Measurements from ENCODE around the gene DDX25.
A peak's percentile ranks its signal among the peaks of the same experiment; 100 is the strongest.

DDX25 gene

DNA sequence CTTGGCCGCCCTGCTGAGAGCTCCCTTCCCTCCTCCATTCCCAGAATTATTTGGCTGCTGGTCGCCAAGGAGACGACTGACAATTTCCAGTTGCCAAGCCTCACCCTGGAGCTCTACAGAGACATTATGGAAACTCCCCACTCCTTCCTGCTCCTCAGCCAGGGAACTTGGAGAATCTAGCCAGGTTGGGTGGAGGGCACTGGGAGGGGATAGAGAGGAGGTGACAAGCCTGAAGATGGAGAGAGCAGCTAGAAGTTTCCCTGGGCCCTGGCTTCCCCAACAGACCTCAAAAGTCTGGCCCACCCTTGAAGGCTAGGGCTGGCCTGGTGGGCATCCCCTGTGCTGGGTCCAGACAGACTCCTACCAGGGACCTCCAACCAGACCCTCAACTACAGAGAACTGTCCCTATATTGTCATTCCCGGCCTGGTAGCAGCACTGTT lies 34.8 kb downstream of the DDX25 start:
- DNase-seq (ENCODE audit: extremely low read depth, insufficient read length), result no peak
- Histone ChIP-seq H3K36me3 (ENCODE audit: control insufficient read depth, insufficient read depth, low read length) (no peaks in the 10 kb centered on the region), H3K27me3 (replicated peaks; ENCODE audit: control insufficient read depth, insufficient read depth, low read length) (no peaks in the 10 kb centered on the region; the same call in none of the 2 replicates), H3K4me3 (replicated peaks; ENCODE audit: low read depth, low read length) (no peak overlapping the region)
- TF ChIP-seq, protein P1, sequence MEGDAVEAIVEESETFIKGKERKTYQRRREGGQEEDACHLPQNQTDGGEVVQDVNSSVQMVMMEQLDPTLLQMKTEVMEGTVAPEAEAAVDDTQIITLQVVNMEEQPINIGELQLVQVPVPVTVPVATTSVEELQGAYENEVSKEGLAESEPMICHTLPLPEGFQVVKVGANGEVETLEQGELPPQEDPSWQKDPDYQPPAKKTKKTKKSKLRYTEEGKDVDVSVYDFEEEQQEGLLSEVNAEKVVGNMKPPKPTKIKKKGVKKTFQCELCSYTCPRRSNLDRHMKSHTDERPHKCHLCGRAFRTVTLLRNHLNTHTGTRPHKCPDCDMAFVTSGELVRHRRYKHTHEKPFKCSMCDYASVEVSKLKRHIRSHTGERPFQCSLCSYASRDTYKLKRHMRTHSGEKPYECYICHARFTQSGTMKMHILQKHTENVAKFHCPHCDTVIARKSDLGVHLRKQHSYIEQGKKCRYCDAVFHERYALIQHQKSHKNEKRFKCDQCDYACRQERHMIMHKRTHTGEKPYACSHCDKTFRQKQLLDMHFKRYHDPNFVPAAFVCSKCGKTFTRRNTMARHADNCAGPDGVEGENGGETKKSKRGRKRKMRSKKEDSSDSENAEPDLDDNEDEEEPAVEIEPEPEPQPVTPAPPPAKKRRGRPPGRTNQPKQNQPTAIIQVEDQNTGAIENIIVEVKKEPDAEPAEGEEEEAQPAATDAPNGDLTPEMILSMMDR (IDR thresholded peaks at IDR 0.05; ENCODE audit: insufficient read depth, low read length, poor library complexity, severe bottlenecking), result no peak

DNA sequence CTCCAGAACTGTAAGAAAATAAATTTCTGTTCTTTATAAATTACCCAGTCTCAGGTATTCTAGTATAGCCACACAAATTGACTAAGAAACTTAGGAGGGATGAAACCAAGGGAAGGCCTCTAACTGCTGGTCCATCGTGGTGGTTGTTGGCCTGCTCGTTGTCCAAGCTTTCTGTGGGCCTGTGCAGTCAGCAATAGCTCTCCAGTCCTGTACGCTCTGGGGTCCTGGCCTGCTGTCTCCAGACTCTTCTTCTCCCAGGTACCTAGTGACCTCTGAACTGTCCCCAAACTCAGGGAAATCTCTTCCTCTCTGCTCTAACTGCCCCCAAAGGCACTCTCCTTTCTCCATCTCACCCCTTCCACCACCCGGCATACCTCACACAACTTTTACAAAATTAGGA lies 35.8 kb downstream of the DDX25 start:
- H3K4me3 ChIP-seq (replicated peaks; ENCODE audit: low read depth, low read length), result no peak overlapping the region
- no peak for DNase-seq (ENCODE audit: extremely low read depth, insufficient read length)
- TF ChIP-seq, protein P1 (IDR thresholded peaks at IDR 0.05; ENCODE audit: insufficient read depth, low read length, poor library complexity, severe bottlenecking), result no peak
- H3K36me3 ChIP-seq (ENCODE audit: control insufficient read depth, insufficient read depth, low read length), result no peaks in the 10 kb centered on the region
- no peaks in the 10 kb centered on the region; the same call in 1 of the 2 replicates for H3K27me3 ChIP-seq (replicated peaks; ENCODE audit: control insufficient read depth, insufficient read depth, low read length)

DNA sequence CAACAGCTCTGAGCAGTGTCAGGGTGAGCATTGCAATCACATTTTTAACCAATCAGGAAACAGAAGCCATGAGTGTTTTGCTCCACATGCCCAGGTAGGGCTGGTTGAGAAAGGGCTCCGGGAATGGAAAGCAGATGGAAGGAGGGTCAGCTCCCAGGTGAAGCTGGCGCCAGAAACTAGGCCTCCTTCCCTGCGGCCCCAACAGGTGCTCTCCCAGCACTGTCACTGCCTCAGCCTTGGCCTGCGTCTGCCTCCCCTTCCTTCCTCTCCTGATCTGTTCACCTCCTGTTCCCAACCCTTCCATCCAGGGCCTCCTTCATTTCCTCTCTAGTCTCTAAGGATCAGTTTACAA lies 36.9 kb downstream of the DDX25 start:
- TF ChIP-seq, protein P1 (IDR thresholded peaks at IDR 0.05; ENCODE audit: insufficient read depth, low read length, poor library complexity, severe bottlenecking), result no peak
- DNase-seq (ENCODE audit: extremely low read depth, insufficient read length), result no peak
- Histone ChIP-seq H3K27me3 (replicated peaks; ENCODE audit: control insufficient read depth, insufficient read depth, low read length) (no peaks in the 10 kb centered on the region; the same call in 1 of the 2 replicates), H3K4me3 (replicated peaks; ENCODE audit: low read depth, low read length) (no peak overlapping the region), H3K36me3 (ENCODE audit: control insufficient read depth, insufficient read depth, low read length) (no peaks in the 10 kb centered on the region)

DNA sequence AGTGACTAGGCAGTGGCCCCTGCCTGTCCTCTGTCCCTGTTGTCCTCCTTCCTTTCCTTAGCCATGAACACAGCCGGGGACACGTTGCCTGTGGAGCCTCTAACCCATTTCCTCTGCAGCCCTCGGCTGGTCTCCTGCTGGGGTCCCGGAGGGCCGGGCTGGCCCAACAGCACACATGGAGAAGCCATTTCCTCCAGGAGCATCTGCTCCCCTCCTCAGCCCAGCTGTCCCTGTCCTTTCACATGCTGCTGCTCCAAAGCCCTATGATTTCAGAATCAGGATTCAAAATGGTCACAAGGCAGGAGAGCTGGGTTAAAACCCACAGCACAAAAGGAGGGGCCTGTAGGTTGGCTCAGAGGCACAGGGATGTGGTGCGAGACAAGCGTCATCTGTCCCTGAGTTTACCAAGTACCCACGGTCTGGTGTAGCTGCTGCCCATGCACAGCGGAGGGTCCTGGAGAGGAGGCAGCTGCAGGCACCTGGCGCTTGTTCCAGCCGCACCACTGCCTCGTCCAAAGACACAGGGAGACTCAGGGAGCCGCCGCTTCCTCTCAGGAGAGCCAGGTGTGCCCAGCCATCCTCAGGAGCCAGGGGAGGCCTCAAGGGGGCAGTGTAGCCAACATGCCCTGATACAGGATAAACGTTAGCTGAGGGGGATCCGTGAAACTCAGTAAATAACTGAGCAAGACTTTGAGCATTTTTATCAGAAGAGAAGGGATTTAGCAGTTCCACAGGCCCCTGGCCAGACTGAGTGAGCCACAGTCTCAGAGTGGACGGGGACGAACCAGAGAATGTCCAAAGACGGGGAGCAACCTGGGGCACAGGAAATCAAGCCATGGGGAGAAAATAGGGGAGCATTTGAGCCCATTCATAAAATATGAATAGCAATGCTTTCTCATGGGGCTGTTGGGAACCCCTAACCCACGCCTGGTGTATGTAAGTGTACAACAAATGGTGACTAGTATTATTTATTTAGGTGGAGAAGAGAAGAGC lies 37.6 kb downstream of the DDX25 start:
- no peak for DNase-seq (ENCODE audit: extremely low read depth, insufficient read length)
- H3K4me3 ChIP-seq (replicated peaks; ENCODE audit: low read depth, low read length), result no peak overlapping the region
- H3K36me3 ChIP-seq (ENCODE audit: control insufficient read depth, insufficient read depth, low read length), result no peaks in the 10 kb centered on the region
- H3K27me3 ChIP-seq (replicated peaks; ENCODE audit: control insufficient read depth, insufficient read depth, low read length), result no peaks in the 10 kb centered on the region; the same call in 1 of the 2 replicates
- TF ChIP-seq, protein P1 (IDR thresholded peaks at IDR 0.05; ENCODE audit: insufficient read depth, low read length, poor library complexity, severe bottlenecking), result peak; percentile 90

- Histone ChIP-seq H3K36me3 (ENCODE audit: control insufficient read depth, insufficient read depth, low read length) (no peaks in the 10 kb centered on the region), H3K27me3 (replicated peaks; ENCODE audit: control insufficient read depth, insufficient read depth, low read length) (no peaks in the 10 kb centered on the region; the same call in 1 of the 2 replicates), H3K4me3 (replicated peaks; ENCODE audit: low read depth, low read length) (no peak overlapping the region)
- no peak for DNase-seq (ENCODE audit: extremely low read depth, insufficient read length)
- TF ChIP-seq, protein P1 (IDR thresholded peaks at IDR 0.05; ENCODE audit: insufficient read depth, low read length, poor library complexity, severe bottlenecking), result no peak
Measured at GRCh38 chr11:125942771-125943428, 38.6 kb downstream of the DDX25 start.
